Sigmoid colon (tissue), 7 donors: ENCODE data around the gene NCAPH2. TPM values are rescaled to one million over a fixed set of nuclear protein-coding genes. Genes with fewer than 3 reads are reported as not detected.
"Not testable (repeated sequence)": the region's sequence is repeated elsewhere in the genome, so short reads cannot be mapped to it uniquely, and the experiment has no call there.

Experiments used
- DNase-seq: peaks from one replicate; pipeline ENCODE4 v3.0.0-alpha.2; 2019
- H3K27ac ChIP-seq, 4 donors: fragments of 200-600 bp; sonication (generic); one replicate each; pipeline ENCODE4 v1.5.1; 2016 to 2019; ENCODE audit warnings: mild to moderate bottlenecking in 1 of 4
- H3K27me3 ChIP-seq, 3 donors: fragments of 200-600 bp; sonication (generic); one replicate each; pipeline ENCODE4 v1.5.1; 2019; ENCODE audit warnings: mild to moderate bottlenecking in 1 of 3
- H3K36me3 ChIP-seq, 4 donors: fragments of 200-600 bp; sonication (generic); one replicate each; pipeline ENCODE4 v1.5.1; 2016 to 2019
- H3K4me1 ChIP-seq, 4 donors: fragments of 200-600 bp; sonication (generic); one replicate each; pipeline ENCODE4 v1.5.1; 2017 to 2019
- H3K4me3 ChIP-seq, 4 donors: fragments of 200-600 bp; sonication (generic); one replicate each; pipeline ENCODE4 v1.5.1; 2017 to 2019; ENCODE audit warnings: mild to moderate bottlenecking in 2 of 4, moderate library complexity in 1 of 4
- H3K9me3 ChIP-seq, 4 donors: fragments of 200-600 bp in 3 of 4; sonication (generic) in 3 of 4; one replicate each; pipeline versions ENCODE4 v1.5.1 to v1.6.1; 2013 to 2019
- EP300 ChIP-seq, 4 donors: sonication (generic); formaldehyde crosslinking; IDR thresholded peaks; one replicate each; pipeline ENCODE4 v1.6.1; 2017; ENCODE audit warnings: antibody characterized with exemption in 4 of 4
- POLR2A ChIP-seq, 2 donors: fragments of 450-650 bp; IDR thresholded peaks; one replicate each; pipeline ENCODE4 v1.6.1; 2016; ENCODE audit warnings: antibody characterized with exemption in 2 of 2, mild to moderate bottlenecking in 2 of 2, moderate library complexity in 2 of 2
- POLR2AphosphoS5 ChIP-seq, 4 donors: sonication (generic); formaldehyde crosslinking; IDR thresholded peaks; one replicate each; pipeline ENCODE4 v1.6.1; 2017; ENCODE audit warnings: antibody characterized with exemption in 4 of 4
- WGBS, 2 donors: extraction: QIAGEN DNeasy Blood & Tissue Kit; methylation state at CpG; one replicate each; pipeline ENCODE4 v1.1.7; 2013; 5-methylcytosine and 5-hydroxymethylcytosine counted together
- intact Hi-C: fragments of 100-400 bp; cut with DNase I; formaldehyde crosslinking; loops from one replicate; pipeline ENCODE4 v1.15.1; 2023
- polyA plus RNA-seq, 3 donors: library from polyadenylated mRNA; stranded (reverse); fragments of 200-250 nt; gene quantifications; one replicate each; pipeline ENCODE4 v1.2.3, GENCODE V29; 2013
- total RNA-seq, 4 donors: library from RNA; depleted of rRNA; stranded (reverse); fragments of >200 nt; gene quantifications; one replicate each; pipeline ENCODE4 v1.1.0, GENCODE V29; 2016
- TF ChIP-seq, protein P1 (sequence below), 4 experiments: fragments of 450-650 bp in 3 of 4; fragments of 200-600 bp in 1 of 4; IDR thresholded peaks; one replicate each; pipeline ENCODE4 v1.5.1; 2016 to 2019; ENCODE audit warnings: antibody characterized with exemption in 4 of 4, mild to moderate bottlenecking in 3 of 4, moderate library complexity in 2 of 4
- donor health status: healthy with polysubstance abuse.
- donor health status: Bipolar disorder and iron deficiency.
- donor health status: healthy.

NCAPH2 gene
- total and polyA plus RNA-seq, 7 donors, result 20.3 to 54.0 (median 34.8) TPM

- no peak for TF ChIP-seq POLR2A (IDR thresholded peaks at IDR 0.05)
- TF ChIP-seq EP300 (IDR thresholded peaks at IDR 0.05), result no peak
- TF ChIP-seq, protein P1, sequence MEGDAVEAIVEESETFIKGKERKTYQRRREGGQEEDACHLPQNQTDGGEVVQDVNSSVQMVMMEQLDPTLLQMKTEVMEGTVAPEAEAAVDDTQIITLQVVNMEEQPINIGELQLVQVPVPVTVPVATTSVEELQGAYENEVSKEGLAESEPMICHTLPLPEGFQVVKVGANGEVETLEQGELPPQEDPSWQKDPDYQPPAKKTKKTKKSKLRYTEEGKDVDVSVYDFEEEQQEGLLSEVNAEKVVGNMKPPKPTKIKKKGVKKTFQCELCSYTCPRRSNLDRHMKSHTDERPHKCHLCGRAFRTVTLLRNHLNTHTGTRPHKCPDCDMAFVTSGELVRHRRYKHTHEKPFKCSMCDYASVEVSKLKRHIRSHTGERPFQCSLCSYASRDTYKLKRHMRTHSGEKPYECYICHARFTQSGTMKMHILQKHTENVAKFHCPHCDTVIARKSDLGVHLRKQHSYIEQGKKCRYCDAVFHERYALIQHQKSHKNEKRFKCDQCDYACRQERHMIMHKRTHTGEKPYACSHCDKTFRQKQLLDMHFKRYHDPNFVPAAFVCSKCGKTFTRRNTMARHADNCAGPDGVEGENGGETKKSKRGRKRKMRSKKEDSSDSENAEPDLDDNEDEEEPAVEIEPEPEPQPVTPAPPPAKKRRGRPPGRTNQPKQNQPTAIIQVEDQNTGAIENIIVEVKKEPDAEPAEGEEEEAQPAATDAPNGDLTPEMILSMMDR (IDR thresholded peaks at IDR 0.05), result no peak
- no peak for TF ChIP-seq POLR2AphosphoS5 (IDR thresholded peaks at IDR 0.05)
- peaks cover 0 to 9% (median 3%) of the 10 kb centered on the region in 4 donors for H3K4me1 ChIP-seq
- no peak overlapping the region for H3K4me3 ChIP-seq
- peaks cover 45 to 80% (median 54%) of the 10 kb centered on the region in 4 donors for H3K36me3 ChIP-seq
- DNase-seq, result no peak
- WGBS, 2 donors, result 98% methylated on average over 8 of the region's 8 CpGs
- H3K27me3 ChIP-seq, result no peaks in the 10 kb centered on the region
- intact Hi-C loops, result no loop called here
- H3K9me3 ChIP-seq, result no peaks in the 10 kb centered on the region
- H3K27ac ChIP-seq, result no peak overlapping the region
Observed at GRCh38 chr22:50519151-50519550, 11.1 kb downstream of the NCAPH2 start.

- DNase-seq, H3K27me3 ChIP-seq, H3K4me3 ChIP-seq, H3K9me3 ChIP-seq, intact Hi-C loops, H3K27ac ChIP-seq: not testable (repeated sequence)
- Histone ChIP-seq H3K4me1 (peaks cover 0 to 19% (median 13%) of the 10 kb centered on the region in 4 donors), H3K36me3 (peaks cover 45 to 80% (median 54%) of the 10 kb centered on the region in 4 donors)
- WGBS, 2 donors, result 96% methylated on average over 8 of the region's 8 CpGs
Observed at GRCh38 chr22:50520184-50520583, 12.2 kb downstream of the NCAPH2 start.

DNA sequence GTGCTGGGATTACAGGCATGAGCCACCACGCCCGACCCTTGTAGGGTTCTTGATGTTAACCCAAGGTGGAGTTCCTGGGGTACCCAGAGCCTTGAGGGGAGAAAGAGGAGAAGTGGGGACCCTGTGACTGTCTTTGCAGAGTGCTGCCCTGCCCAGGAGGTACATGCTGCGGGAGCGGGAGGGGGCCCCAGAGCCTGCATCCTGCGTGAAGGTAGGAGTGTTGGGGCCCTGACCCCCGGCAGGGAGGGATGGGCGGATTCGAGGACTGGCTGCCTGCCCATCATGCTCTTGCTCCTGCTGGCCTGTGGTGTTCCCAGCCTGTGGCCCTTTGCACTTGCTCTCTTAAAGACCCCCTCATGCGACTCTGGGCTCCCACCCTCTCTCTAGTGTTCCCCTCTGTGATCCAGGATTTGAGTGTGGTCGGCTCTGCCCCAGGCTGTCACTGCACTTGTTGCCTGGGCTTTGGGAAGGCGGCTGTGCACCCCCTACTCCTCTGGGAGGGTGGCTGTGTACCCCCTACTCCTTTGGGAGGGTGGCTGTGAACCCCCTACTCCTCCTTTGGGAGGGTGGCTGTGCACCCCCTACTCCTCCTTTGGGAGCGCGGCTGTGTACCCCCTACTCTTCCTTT lies 12.9 kb downstream of the NCAPH2 start:
- H3K27me3 ChIP-seq, result no peaks in the 10 kb centered on the region
- H3K4me1 ChIP-seq, result peaks cover 0 to 22% (median 14%) of the 10 kb centered on the region in 4 donors
- peaks cover 45 to 80% (median 54%) of the 10 kb centered on the region in 4 donors for H3K36me3 ChIP-seq
- TF ChIP-seq EP300 (IDR thresholded peaks at IDR 0.05), result no peak
- no peak for TF ChIP-seq POLR2AphosphoS5 (IDR thresholded peaks at IDR 0.05)
- TF ChIP-seq, protein P1 (IDR thresholded peaks at IDR 0.05), result no peak
- TF ChIP-seq POLR2A (IDR thresholded peaks at IDR 0.05), result no peak
- no peak for DNase-seq
- intact Hi-C loops, result no loop called here
- WGBS, 2 donors, result 93 to 95% methylated on average over 13 of the region's 13 CpGs
- no peaks in the 10 kb centered on the region for H3K9me3 ChIP-seq
- no peak overlapping the region for H3K27ac ChIP-seq
- no peak overlapping the region for H3K4me3 ChIP-seq

DNA sequence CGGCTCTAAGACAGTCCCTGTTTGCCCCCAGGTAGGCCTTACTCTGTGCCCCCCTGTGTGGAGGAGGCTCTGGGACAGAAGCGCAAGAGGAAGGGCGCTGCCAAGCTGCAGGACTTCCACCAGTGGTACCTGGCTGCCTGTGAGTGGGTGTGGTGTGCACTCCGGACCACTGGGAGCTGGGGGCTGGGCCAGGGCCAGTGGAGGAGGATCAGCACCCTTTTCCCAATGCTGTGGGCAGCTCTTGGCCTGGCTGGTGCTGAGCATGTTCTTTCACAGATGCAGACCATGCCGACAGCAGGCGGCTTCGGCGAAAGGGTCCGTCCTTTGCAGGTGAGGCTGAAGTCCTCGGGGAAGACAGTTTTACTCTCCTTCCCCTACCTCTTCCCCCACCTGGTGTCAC lies 13.7 kb downstream of the NCAPH2 start:
- peaks cover 45 to 75% (median 53%) of the 10 kb centered on the region in 4 donors for H3K36me3 ChIP-seq
- TF ChIP-seq POLR2AphosphoS5 (IDR thresholded peaks at IDR 0.05) (no peak), EP300 (IDR thresholded peaks at IDR 0.05) (no peak), POLR2A (IDR thresholded peaks at IDR 0.05) (no peak)
- no peaks in the 10 kb centered on the region for H3K27me3 ChIP-seq
- intact Hi-C loops, result no loop called here
- H3K4me1 ChIP-seq, result peaks cover 0 to 30% (median 20%) of the 10 kb centered on the region in 4 donors
- no peak overlapping the region for H3K4me3 ChIP-seq
- H3K27ac ChIP-seq, result no peak overlapping the region
- no peak for DNase-seq
- WGBS, 2 donors, result 88 to 95% methylated on average over 10 of the region's 10 CpGs
- H3K9me3 ChIP-seq, result no peaks in the 10 kb centered on the region

- TF ChIP-seq POLR2AphosphoS5 (IDR thresholded peaks at IDR 0.05) (no peak), POLR2A (IDR thresholded peaks at IDR 0.05) (no peak), EP300 (IDR thresholded peaks at IDR 0.05) (no peak)
- TF ChIP-seq, protein P1 (IDR thresholded peaks at IDR 0.05), result no peak
- Histone ChIP-seq H3K36me3 (peaks cover 45 to 69% (median 50%) of the 10 kb centered on the region in 4 donors), H3K27ac (no peak overlapping the region), H3K27me3 (no peaks in the 10 kb centered on the region), H3K4me3 (no peak overlapping the region), H3K4me1 (peaks cover 0 to 36% (median 25%) of the 10 kb centered on the region in 4 donors), H3K9me3 (no peaks in the 10 kb centered on the region)
- no peak for DNase-seq
- intact Hi-C loops, result no loop called here
- 88 to 94% methylated on average over 15 of the region's 15 CpGs for WGBS, 2 donors
Observed at GRCh38 chr22:50522208-50522805, 14.3 kb downstream of the NCAPH2 start.
